Skin epidermis (tissue), 12 donors: ENCODE data around the gene DLGAP5.

Experiments used
- H3K27ac ChIP-seq, 21 experiments: fragments of 200-600 bp; sonication (generic) in 11 of 21; one replicate each; pipeline ENCODE4 v1.5.0; 2020; ENCODE audit warnings: mild to moderate bottlenecking in 3 of 21, inconsistent platforms in 2 of 21, moderate library complexity in 2 of 21
- H3K4me3 ChIP-seq, 7 experiments: fragments of 200-600 bp; sonication (generic) in 2 of 7; one replicate each; pipeline ENCODE4 v1.5.0; 2020; ENCODE audit warnings: inconsistent platforms in 2 of 7, mild to moderate bottlenecking in 2 of 7, moderate library complexity in 1 of 7

DLGAP5 gene

DNA sequence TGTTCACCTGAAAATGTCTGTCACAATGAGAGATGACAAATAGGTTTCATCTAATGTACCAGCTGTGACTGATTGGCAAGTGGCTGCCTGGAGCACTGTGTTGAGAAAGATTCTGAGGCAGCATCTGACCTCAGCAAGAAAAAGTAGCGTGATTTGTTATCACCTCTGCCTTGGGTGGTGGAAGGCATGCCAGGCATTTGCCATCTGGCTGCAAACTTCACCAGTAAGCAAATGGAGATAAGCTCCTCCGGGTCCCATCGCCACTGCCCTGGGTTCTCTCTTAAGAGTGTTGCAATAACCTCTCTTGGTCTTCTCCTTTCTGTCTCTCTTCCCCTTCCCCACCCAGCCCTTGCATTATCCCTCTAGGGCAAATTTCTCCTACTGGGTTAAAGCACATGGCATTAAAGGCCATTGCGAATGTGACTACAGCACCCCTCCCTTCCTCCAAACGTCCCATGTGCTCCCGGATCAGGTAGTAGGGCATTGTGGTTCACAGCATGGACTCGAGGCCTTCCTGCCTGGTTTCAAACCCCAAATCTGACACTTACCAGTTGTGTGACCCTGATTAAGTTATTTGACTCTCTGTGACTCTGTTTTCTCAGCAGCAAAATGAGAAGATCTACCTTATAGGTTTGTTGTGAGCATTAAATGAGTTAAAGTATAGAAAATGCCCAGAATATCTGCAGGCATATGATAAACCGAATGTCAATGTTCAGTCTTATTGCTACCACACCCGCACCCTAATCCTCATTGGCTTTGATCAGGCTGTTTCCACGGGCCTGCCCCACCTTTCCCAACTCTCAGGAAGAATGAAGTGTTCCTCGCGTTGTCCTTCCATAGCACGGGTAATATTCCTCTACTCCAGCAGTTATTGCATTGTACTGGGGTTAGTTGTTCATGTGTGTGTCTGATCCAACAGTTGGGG, 70.6 kb downstream of the DLGAP5 start:
- Histone ChIP-seq H3K4me3 (no peak overlapping the region), H3K27ac (peak overlapping the region in 14 of 21 experiments; percentile 9 to 88 (median 48))

DNA sequence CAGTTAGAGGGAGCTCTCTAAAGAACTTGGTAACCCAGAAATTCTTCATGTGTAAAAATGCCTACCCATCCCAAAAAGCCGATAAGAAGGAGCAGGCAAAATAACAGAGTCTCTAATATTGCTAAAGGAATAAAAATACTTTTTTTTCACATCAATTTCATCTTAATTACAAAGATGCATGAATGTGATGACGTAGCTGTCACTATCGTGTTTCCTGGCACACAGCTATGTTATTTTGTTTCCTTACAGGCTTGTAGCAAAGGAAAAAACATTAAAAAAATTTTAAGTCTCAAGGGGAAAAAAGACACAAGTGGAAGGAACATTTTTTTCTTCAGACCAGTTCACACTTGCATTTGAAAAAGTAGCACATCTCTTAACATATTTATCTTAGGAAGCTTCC, 72.6 kb downstream of the DLGAP5 start:
- Histone ChIP-seq H3K4me3 (no peak overlapping the region), H3K27ac (peak overlapping the region in 20 of 21 experiments; percentile 54 to 90 (median 76))

DNA sequence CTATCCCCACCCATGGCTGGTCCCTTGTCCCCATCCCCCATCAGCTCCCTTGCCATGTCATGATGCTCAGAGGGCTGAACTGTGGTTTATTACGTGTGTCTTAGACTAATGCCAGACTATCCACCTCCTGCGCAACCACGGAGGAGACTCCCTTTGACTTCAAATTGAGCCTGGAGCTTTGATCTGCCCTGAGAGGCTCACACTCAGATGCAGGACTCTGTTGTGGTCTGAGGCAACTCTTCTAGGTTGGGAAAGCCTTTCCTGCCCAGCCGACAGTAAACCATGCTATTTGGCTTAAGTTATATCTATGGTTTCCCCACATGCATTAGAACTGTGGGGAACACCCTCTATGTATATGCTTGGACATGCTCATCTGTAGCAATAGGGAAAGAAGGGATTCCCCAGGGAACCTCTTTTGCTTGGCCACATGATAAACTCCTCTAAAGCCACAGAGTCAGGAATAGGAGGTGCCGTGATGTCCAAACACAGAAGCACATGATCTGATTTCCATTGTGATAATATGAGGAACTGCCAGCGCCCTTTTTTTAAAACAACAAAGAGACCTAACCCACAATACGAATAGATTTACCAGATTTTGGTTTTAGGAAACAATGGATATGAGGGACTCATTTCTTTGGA, 73.5 kb downstream of the DLGAP5 start:
- no peak overlapping the region for H3K4me3 ChIP-seq
- peak overlapping the region in 20 of 21 experiments; percentile 54 to 90 (median 76) for H3K27ac ChIP-seq

DNA sequence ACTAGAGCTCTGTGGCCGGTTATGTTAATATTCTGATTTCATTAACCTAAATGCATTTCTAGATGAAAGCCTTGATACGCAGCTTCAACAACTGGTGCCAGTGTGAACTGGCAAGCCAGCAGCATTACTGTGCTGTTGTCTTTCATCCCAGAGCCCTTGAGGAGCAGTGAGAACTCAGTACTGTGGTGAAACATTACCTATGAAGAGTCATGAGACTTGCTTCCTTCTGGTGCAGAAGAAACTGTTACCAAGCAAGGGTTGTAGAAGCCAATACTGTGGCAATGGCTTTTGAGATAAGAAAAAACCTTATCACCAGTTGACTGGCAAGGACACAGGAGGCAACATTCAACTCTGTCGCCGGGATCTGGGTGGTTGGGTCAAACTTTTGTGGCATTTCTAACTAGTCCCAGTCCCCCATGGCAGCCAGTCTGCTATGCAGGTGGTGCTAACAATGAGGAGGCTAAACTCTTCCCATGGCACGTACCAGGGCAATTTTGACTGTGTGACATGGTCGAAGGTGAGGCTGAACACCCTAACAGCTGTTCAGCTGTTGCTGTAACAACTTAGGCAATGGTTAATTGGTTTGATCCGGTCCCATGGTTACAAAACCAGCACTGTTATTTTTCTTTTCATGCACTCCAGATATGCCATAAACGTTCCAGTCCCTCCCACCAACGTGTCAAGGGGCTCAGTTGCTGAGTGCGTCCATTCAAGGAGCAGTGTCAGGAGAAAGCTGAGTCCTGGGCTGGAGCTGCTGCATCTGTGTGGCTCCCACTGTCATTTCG, 74.9 kb downstream of the DLGAP5 start:
- H3K4me3 ChIP-seq = no peak overlapping the region
- H3K27ac ChIP-seq = peak overlapping the region in 7 of 21 experiments; percentile 40 to 89 (median 57)

DNA sequence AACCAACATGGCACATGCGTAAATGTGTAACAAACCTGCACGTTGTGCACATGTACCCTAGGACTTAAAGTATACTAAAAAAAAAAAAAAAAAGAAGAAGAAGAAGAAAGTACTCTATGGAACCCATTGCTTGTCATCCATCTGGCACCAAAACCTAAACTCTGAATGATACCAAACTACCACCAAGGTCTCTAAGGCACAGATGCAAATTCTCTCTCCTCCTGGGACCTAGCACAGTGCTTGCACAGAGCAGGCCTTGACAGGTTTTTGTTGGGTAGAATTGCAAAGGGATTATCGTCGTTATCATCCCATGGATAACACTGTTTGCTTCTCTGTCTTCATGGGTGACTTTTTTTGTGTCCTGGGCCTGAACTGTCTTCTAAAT, 75.5 kb downstream of the DLGAP5 start:
- Histone ChIP-seq H3K27ac (peak overlapping the region in 3 of 21 experiments; percentile 56 to 88 (median 57)), H3K4me3 (no peak overlapping the region)

DNA sequence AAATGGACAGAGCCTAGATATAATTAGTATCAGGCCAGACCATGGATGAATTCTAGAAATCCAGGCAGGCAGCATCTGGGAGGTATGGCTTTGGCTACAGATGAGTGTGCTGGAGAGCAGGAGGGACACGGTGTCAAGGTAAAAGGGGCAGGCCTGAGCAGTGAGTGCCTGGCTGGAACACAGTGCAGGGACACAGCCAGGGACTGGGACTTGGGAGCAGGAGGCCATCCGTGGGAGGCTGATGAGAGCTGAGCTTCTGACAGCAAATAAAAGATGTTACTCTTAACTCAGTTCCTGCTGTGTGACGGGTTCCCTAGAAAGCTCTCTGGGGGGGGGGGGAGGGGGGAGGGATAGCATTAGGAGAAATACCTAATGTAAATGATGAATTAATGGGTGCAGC, 75.9 kb downstream of the DLGAP5 start:
- Histone ChIP-seq H3K4me3 (no peak overlapping the region), H3K27ac (no peak overlapping the region)

DNA sequence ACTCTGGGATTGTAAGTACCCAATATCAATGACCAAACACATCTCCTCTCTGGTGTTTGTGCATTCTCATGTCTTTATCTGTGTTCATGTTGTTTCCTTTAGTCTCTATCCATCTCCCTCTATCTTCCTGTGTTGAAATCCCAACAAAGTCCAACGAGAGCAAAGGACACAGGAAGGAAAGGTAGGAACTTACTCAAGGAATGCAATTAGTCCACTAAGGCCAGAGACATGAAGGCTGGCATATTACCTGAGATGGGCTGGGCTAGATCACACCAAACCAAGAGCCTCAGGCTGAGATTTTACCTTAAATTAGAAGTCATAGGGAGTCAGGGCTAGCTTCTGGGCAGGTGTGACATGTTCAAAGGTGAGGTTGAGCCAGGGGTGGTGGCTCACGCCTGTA, 76.7 kb downstream of the DLGAP5 start:
- Histone ChIP-seq H3K4me3 (no peak overlapping the region), H3K27ac (no peak overlapping the region)

DNA sequence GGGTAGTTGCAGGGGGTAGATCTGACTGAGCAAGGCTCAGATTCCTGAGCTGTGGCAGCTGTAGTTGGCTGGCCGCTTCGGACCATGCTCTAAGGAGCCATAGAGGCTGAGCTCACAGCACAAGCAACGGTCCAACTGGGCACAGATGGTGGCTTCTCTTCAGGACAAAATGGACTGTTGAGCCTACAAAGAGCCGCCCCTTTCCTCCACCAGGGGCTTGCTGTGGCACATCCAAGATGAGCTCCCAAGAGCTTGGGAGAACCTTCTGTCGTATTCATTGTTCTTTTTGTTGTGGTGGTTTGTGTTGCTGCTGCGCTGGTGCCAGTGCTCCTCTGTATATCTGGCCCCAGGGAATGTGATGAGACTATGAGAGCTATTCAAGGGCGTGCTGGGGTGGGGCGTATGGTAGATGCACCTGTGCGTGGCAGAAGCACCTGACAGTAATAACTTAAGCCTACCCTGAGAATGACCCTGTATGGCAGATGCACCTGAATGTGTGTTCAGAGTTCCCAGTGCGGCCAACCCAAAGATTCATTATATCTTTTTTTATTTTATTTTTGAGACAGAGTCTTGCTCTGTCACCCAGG, 80.2 kb downstream of the DLGAP5 start:
- Histone ChIP-seq H3K4me3 (no peak overlapping the region), H3K27ac (peak overlapping the region in 3 of 21 experiments; percentile 34 to 47 (median 43))

DNA sequence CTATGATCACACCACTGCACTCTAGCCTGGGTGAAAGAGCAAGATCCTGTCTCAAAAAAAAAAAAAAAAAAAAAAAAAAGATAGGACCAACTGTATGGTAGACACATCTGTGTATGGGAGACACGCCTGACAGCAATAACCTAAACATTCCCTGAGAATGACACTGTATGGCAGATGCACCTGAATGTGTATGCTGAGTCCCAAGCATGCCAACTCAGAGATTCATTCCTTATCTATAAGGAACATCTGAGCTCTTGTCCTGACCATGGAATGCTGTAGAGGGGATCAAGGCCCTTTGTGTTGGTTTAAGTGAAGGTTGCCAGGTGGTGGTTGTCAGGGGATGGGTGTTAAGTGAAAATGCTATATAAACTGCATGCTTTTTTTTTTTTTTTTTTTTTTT, 81.5 kb downstream of the DLGAP5 start:
- Histone ChIP-seq H3K27ac (peak overlapping the region in 2 of 21 experiments; percentile 98 to 99), H3K4me3 (no peak overlapping the region)

DNA sequence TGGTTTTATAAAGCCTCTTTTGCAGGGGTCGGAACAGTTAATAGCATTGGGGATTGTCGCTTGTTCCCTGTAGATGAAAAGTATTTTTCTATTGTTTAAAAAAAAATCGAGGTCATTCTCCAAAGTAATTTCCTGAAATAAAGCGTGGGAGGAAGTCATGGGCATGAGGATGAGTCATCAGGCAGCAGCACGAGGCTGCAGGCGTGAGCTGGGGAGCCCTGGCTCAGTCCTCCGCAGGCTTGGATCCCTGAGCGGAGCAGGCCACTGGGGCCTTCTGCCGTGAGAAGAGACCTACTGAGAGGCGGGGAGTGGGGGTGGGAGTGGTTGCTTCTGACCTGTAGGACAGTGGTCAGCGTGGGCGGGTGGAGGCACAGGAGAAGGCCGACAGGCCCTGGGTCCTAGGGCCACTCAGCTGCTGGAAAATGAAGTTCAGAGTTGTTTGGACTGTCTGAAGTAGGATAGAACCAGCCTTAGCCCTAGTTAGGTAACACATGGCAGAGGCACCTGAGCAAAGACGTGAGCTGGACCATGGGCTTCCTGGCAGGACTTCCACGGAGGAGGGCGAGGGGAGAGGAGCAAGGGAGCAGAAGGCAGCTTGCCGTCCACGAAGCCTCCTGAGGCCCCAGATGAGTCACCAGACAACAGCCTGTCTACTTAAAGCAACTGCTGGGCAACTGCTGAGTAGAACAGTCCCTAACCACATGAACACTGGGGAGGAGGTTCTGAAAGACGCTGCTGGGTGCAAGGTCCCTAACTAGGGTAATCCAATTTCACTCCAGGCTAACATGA, 83.4 kb downstream of the DLGAP5 start:
- no peak overlapping the region for H3K4me3 ChIP-seq
- H3K27ac ChIP-seq = peak overlapping the region; percentile 45 to 99 (median 96)

DNA sequence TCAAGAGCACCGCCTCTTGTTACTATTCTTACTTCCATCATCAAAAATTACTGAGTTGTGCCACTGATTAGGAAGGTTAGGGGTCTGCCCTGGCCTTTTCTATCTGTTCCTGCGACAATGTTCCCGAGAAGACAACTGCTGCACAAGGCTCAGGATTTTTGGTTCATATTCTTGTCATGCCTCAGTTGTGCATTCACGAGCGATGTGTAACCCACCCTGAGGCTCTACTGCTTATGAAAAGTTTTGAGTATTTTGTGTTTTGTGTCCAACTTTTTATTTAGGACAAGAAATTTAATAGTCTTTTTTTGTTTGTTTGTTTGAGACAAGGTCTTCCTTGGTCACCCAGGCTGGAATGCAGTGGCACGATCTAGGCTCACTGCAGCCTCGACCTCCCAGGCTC, 85.4 kb downstream of the DLGAP5 start:
- H3K27ac ChIP-seq = peak overlapping the region in 16 of 21 experiments; percentile 20 to 99 (median 96)
- no peak overlapping the region for H3K4me3 ChIP-seq

DNA sequence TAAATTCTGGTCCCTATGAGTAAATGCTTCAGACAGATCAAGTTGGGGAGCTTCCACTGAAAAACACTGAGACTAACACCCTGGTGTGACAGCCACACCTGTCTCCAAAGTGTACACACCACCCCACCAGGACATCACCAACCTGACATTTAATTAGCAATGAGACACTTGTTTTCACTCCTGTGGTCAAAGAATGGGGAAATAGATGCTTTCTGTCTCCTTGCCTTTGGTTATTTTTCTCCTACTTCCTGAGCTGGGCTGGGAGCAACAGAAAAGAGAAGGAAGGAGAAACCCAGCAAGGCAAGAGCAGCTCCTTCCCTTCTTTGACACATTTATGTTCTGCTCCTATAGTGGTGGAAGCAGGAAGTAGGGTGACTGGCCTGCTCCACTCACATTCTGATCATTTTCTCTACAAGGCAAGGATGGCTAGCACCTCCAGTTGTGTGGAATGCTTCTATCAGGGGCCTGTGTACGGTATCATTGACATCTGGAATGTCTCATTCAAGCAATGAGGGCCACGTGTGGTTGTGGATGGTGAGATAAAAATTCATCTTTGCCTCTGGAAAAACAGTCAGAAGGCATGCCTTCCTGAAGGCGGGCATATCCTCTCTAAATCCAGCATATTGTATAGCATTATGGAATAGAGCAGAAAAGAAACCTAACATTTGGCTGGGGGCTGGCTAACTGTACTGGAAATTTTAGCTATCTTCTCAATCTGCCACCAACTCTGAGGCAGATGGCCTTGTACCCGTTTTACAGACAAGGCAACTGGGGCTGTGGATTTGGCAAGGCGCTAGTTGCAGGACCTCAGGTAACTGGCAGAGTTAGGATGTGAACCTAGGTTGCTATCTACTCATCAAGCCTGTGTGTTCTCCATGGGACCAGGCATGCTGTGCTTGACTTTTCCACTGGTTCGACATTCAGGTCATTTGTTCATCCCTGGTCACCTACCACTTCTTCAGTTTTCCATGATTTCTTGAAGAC, 87.1 kb downstream of the DLGAP5 start:
- peak overlapping the region; percentile 78 to 99 (median 94) for H3K27ac ChIP-seq
- H3K4me3 ChIP-seq = no peak overlapping the region

DNA sequence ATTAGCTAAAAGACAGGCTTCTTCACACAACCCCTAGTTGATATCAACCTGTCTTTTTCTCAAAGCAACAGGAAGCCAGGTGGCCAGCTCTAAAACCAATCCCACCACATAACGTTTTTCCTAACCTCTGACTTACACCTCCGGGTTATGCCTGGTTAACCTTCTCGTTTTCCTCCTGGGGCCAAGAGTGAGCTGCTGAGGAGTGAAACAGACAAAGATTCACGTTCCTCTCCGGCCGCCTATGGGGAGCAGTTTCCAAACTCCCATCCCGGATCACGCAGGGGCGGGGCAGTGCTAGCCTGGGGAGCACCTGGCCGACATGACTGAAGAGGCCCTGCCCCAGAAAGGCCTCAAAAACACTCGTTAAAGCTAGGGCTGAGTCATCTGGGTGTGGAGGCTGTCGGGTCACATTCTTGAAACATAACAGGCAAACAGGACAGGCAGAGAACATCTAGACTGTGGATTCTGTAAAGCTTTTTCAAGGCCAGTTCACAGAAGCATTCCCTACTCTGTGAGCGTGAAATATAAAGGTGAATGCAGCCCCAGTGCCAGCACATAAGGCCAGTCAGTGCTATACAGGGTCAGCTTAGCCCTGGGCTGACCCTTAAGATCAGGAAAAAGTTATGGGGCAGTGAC, 88.3 kb downstream of the DLGAP5 start:
- peak overlapping the region; percentile 78 to 99 (median 94) for H3K27ac ChIP-seq
- H3K4me3 ChIP-seq = peak overlapping the region in 1 of 7 experiments; percentile 18

DNA sequence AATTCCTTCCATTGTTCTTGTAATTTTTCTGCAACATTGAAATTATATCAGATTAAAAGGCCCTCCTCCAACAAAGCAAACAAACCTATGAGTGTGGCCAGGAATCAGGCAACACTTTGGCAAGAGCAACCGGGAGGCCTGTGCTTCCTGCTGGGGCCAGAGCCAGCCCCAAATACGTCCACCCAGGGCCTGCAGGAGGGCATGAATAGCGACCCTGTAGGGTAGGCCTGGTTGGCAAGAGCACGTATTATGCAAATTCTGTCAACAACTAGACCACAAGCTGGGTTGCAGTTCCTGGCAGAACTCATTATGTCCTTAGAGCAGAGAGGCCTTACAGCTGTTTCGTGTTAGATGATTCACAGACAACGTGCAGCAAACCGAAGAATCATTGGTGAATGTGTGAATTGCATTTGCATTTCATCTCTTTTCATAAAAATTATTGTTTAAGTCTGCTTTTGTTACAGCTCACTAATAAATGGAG, 89.2 kb downstream of the DLGAP5 start:
- Histone ChIP-seq H3K27ac (peak overlapping the region in 20 of 21 experiments; percentile 83 to 99 (median 94)), H3K4me3 (no peak overlapping the region)

DNA sequence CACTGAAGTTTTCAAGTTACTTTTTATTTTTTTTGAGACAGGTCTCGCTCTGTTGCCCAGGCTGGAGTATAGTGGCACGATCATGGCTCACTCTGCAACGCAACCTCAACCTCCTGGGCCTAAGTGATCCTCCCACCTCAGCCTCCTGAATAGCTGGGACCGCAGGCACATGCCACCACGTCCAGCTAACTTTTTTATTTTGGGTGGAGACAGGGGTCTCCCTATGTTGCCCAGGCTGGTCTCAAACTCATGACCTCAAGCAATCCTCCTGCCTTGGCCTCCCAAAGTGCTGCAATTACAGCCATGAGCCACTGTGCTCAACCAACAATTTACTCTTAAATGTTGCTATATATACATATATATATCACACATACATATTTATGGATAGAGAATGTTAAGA, 89.7 kb downstream of the DLGAP5 start:
- peak overlapping the region in 20 of 21 experiments; percentile 83 to 99 (median 94) for H3K27ac ChIP-seq
- H3K4me3 ChIP-seq = no peak overlapping the region

DNA sequence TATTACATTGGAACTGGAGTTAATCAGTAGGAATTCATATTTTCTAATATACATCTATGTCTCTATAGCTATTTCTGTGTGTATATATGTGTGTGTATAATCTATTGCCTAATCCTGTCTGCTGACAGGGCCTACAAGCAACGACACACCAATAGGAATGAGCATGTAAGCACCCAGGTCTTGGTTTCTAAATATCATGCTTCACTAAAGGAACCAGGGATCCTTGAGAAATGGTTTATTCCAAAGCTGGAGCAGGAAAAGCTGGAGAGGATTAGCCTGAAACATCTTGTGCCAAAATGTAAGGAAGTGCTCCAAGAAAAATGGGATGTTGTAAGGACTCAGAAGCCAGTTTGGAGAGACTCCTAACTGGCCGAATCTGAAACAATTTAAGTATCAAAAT, 91.6 kb downstream of the DLGAP5 start:
- Histone ChIP-seq H3K4me3 (no peak overlapping the region), H3K27ac (peak overlapping the region in 18 of 21 experiments; percentile 2 to 98 (median 73))

DNA sequence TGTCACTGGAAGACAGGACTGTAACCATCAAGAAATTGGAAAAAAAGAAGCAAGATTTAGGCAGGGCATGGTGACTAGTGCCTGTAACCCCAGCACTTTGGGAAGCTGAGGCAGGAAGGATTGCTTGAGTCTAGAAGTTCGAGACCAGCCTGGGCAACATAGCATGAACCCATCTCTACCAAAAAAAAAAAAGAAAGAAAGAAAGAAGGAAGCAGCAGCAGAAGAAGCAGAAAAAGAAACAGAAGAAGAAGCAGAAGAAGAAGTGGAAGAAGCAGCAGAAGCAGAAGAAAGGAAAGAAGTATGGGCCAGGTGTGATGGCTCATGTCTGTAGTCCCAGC, 92.9 kb downstream of the DLGAP5 start:
- no peak overlapping the region for H3K4me3 ChIP-seq
- peak overlapping the region in 19 of 21 experiments; percentile 7 to 98 (median 71) for H3K27ac ChIP-seq
